SK-N-MC (cell line): ENCODE measurements around the gene OAT.

Source experiments
- EZH2 ChIP-seq: fragments of 200-600 bp; sonication (generic); IDR thresholded peaks from one replicate; pipeline ENCODE4 v1.6.1; 2017; ENCODE audit warnings: antibody characterized with exemption
- FOXP2 ChIP-seq: optimal IDR thresholded peaks from 2 replicates; pipeline ENCODE3; 2011; ENCODE audit warnings: mild to moderate bottlenecking, moderate library complexity; ENCODE audit not compliant: insufficient read depth; ENCODE audit errors: extremely low read length, control extremely low read depth
- POLR2AphosphoS5 ChIP-seq: IDR thresholded peaks from 2 replicates; pipeline ENCODE4 v1.6.1; 2012; ENCODE audit warnings: mild to moderate bottlenecking, low read depth, low read length, borderline replicate concordance

- TF ChIP-seq EZH2 (no peak), POLR2AphosphoS5 (no peak), FOXP2 (no peak)
These were observed 48.4 kb upstream of the OAT start for GRCh38 chr10:124467165-124467564.
